GM12878 (cell line): ENCODE results near the gene PCED1A. TPM values are rescaled to one million over a fixed set of nuclear protein-coding genes. Genes with fewer than 3 reads are reported as not detected.

ENCODE experiments used
- E4F1 ChIP-seq: fragments of 450-650 bp; IDR thresholded peaks from 2 replicates; pipeline ENCODE4 v1.6.1; 2018; ENCODE audit warnings: borderline replicate concordance, mild to moderate bottlenecking; ENCODE audit not compliant: partially characterized antibody
- EGR1 ChIP-seq, 2 experiments: IDR thresholded peaks; 1 replicate in 1 of 2; 2 replicates in 1 of 2; pipeline ENCODE4 v1.6.1; 2011 to 2012; ENCODE audit warnings: low read depth in 2 of 2, low read length in 2 of 2, borderline replicate concordance in 1 of 2, mild to moderate bottlenecking in 1 of 2, moderate library complexity in 1 of 2
- JUND ChIP-seq: IDR thresholded peaks from 2 replicates; pipeline ENCODE4 v1.6.1; 2012; ENCODE audit warnings: low read depth, mild to moderate bottlenecking, low read length, improper control_type of control experiment, moderate library complexity
- LARP7 ChIP-seq: fragments of 450-650 bp; IDR thresholded peaks from 2 replicates; pipeline ENCODE4 v1.6.1; 2017; ENCODE audit warnings: mild to moderate bottlenecking
- MLLT1 ChIP-seq: fragments of 450-650 bp; IDR thresholded peaks from 2 replicates; pipeline ENCODE4 v1.6.1; 2016; ENCODE audit warnings: mild to moderate bottlenecking
- NR2C1 ChIP-seq: fragments of 450-650 bp; IDR thresholded peaks from 2 replicates; pipeline ENCODE4 v1.6.1; 2017; ENCODE audit warnings: antibody characterized with exemption, mild to moderate bottlenecking, moderate library complexity
- NR2F1 ChIP-seq: fragments of 450-650 bp; conservative IDR thresholded peaks from 2 replicates; pipeline ENCODE4 v1.6.1; 2017; ENCODE audit warnings: mild to moderate bottlenecking
- POLR2A ChIP-seq: IDR thresholded peaks from 2 replicates; pipeline ENCODE4 v1.6.1; 2011; ENCODE audit warnings: low read depth, mild to moderate bottlenecking, low read length
- POU2F2 ChIP-seq: IDR thresholded peaks from 3 replicates; pipeline ENCODE4 v1.6.1; 2011; ENCODE audit warnings: low read depth, mild to moderate bottlenecking, low read length, borderline replicate concordance
- RAD51 ChIP-seq: fragments of 450-650 bp; IDR thresholded peaks from 2 replicates; pipeline ENCODE4 v1.6.1; 2016; ENCODE audit warnings: moderate library complexity, mild to moderate bottlenecking, inconsistent platforms
- RBBP5 ChIP-seq: fragments of 200-600 bp; sonication (generic); conservative IDR thresholded peaks from 2 replicates; pipeline ENCODE4 v1.6.1; 2016
- RFX5 ChIP-seq: IDR thresholded peaks from 2 replicates; pipeline ENCODE4 v1.6.1; 2011; ENCODE audit warnings: low read depth, low read length, improper control_type of control experiment
- RUNX3 ChIP-seq: IDR thresholded peaks from 2 replicates; pipeline ENCODE4 v1.6.1; 2012; ENCODE audit warnings: low read length, inconsistent platforms
- SUPT20H ChIP-seq: IDR thresholded peaks from 2 replicates; pipeline ENCODE4 v1.6.1; 2011; ENCODE audit warnings: low read depth, mild to moderate bottlenecking, low read length, moderate library complexity, borderline replicate concordance; ENCODE audit not compliant: control insufficient read depth
- TAF1 ChIP-seq: IDR thresholded peaks from 2 replicates; pipeline ENCODE4 v1.6.1; 2011; ENCODE audit warnings: mild to moderate bottlenecking, low read depth, low read length, borderline replicate concordance
- ZBTB4 ChIP-seq: fragments of 450-650 bp; formaldehyde crosslinking; IDR thresholded peaks from 2 replicates; pipeline ENCODE4 v1.4.0; 2022; ENCODE audit warnings: mild to moderate bottlenecking, moderate library complexity
- ZBTB40 ChIP-seq: fragments of 450-650 bp; IDR thresholded peaks from 2 replicates; pipeline ENCODE4 v1.6.1; 2016; ENCODE audit warnings: mild to moderate bottlenecking, moderate library complexity, borderline replicate concordance
- ZNF207 ChIP-seq: fragments of 450-650 bp; IDR thresholded peaks from 2 replicates; pipeline ENCODE4 v1.6.1; 2014; ENCODE audit warnings: antibody characterized with exemption, mild to moderate bottlenecking, borderline replicate concordance
- polyA plus RNA-seq, 11 experiments: library from polyadenylated mRNA; depleted of rRNA in 4 of 11; unstranded in 6 of 11; stranded (reverse) in 5 of 11; fragments of >200 nt; fragmentation: Nextera tagmentation in 4 of 11; fragmentation: Illumina TruSeq in 1 of 11; extraction: Ambion mirVana in 4 of 11; extraction: Trizol in 1 of 11; gene quantifications; 1 replicate in 1 of 11; 2 replicates in 10 of 11; pipeline versions ENCODE4 v1.2.1 to v1.2.3, GENCODE V29; 2011 to 2016; ENCODE audit warnings: inconsistent platforms in 2 of 11, missing spikeins in 2 of 11, low read depth in 1 of 11
- total RNA-seq, 4 experiments: library from RNA; depleted of rRNA in 3 of 4; stranded (reverse); fragments of >200 nt in 3 of 4; fragmentation: Illumina TruSeq in 1 of 4; extraction: Trizol in 1 of 4; gene quantifications; 2 replicates each; pipeline versions ENCODE4 v1.2.1 to v1.2.3, GENCODE V29; 2013 to 2021

PCED1A gene
- total and polyA plus RNA-seq, 10 of the 15 experiments (the other 5 are each of a cell fraction or from before 2014, with no cell fraction given) = 4.5 to 30.9 (median 12.0) TPM

- peak; percentile 90 for TF ChIP-seq ZBTB40
- TF ChIP-seq RUNX3 = peak; percentile 41
- no peak for TF ChIP-seq ZBTB4
- TF ChIP-seq SUPT20H = no peak
- 0 out of 3 replicates have a peak, but pooled peaks have one; percentile 16 for TF ChIP-seq POU2F2
- peak; percentile 68 for TF ChIP-seq NR2C1
- TF ChIP-seq ZNF207 = peak; percentile 82; the same call in 1 of the 2 replicates
- no peak for TF ChIP-seq MLLT1
- no peak; the same call in 1 of the 2 replicates for TF ChIP-seq NR2F1
- peak; percentile 92 for TF ChIP-seq POLR2A
- peak; percentile 84 for TF ChIP-seq RAD51
- no peak for TF ChIP-seq JUND
- TF ChIP-seq E4F1 = peak; percentile 76
- peak; percentile 90 for TF ChIP-seq LARP7
- TF ChIP-seq RFX5 = no peak
- no peak for TF ChIP-seq RBBP5
- TF ChIP-seq TAF1 = peak; percentile 72; the same call in 1 of the 2 replicates
- peak in 1 of 2 experiments; percentile 22; a peak in 2 of 3 replicates for TF ChIP-seq EGR1 (IDR thresholded peaks at IDR 0.05; ENCODE audit: borderline replicate concordance in 1 of 2, low read depth in 2 of 2, low read length in 2 of 2)
Measured at GRCh38 chr20:2840138-2840966, at the start of gene PCED1A, which contains the start of gene VPS16 (continued).
